Lung (tissue), 12 donors: Measurements from ENCODE around the gene OR52N1. TPM values are rescaled to one million over a fixed set of nuclear protein-coding genes. Genes with fewer than 3 reads are reported as not detected.

Experiments
- ATAC-seq: fragments of 200-7000 bp; cut with Tn5 transposase; one replicate; pipeline ENCODE4 v1.9.1; 2020; ENCODE audit warnings: moderate number of reproducible peaks; ENCODE audit not compliant: insufficient read depth, low FRiP score
- DNase-seq, 3 donors: peaks; one replicate each; pipeline ENCODE4 v3.0.0-alpha.2; 2013 to 2017
- H3K27ac ChIP-seq, 2 donors: one replicate each; pipeline ENCODE4 v1.5.1; 2013; ENCODE audit warnings: mild to moderate bottlenecking in 2 of 2, moderate library complexity in 2 of 2, control low read depth in 1 of 2, inconsistent platforms in 1 of 2, low read depth in 1 of 2, low read length in 1 of 2
- H3K27me3 ChIP-seq, 3 donors: one replicate each; pipeline ENCODE4 v1.5.1; 2013; ENCODE audit warnings: low read length in 2 of 3; ENCODE audit not compliant: control insufficient read depth in 3 of 3, insufficient read depth in 3 of 3
- H3K36me3 ChIP-seq, 4 donors: one replicate each; pipeline ENCODE4 v1.5.1; 2013; ENCODE audit warnings: low read length in 4 of 4, mild to moderate bottlenecking in 1 of 4, moderate library complexity in 1 of 4; ENCODE audit not compliant: control insufficient read depth in 4 of 4, insufficient read depth in 4 of 4
- H3K4me1 ChIP-seq, 5 donors: one replicate each; pipeline ENCODE4 v1.5.1; 2013; ENCODE audit warnings: low read length in 5 of 5, mild to moderate bottlenecking in 2 of 5, moderate library complexity in 1 of 5; ENCODE audit not compliant: control insufficient read depth in 5 of 5, insufficient read depth in 5 of 5
- H3K4me3 ChIP-seq: one replicate; pipeline ENCODE4 v1.5.1; 2013; ENCODE audit warnings: mild to moderate bottlenecking, control low read depth, moderate library complexity
- H3K9ac ChIP-seq, 2 donors: one replicate each; pipeline ENCODE4 v1.5.1; 2013; ENCODE audit warnings: low read length in 2 of 2, control low read depth in 1 of 2; ENCODE audit not compliant: insufficient read depth in 1 of 2
- H3K9me3 ChIP-seq, 4 donors: one replicate each; pipeline ENCODE4 v1.5.1; 2013; ENCODE audit warnings: low read length in 3 of 4, mild to moderate bottlenecking in 1 of 4, moderate library complexity in 1 of 4; ENCODE audit not compliant: control insufficient read depth in 4 of 4, insufficient read depth in 3 of 4
- WGBS, 2 donors: extraction: QIAGEN DNeasy Blood & Tissue Kit; methylation state at CpG; one replicate each; pipeline ENCODE4 v1.1.7; 2013; 5-methylcytosine and 5-hydroxymethylcytosine counted together
- polyA plus RNA-seq, 2 donors: library from polyadenylated mRNA; stranded (reverse); fragments of 200-250 nt; gene quantifications; one replicate each; pipeline ENCODE4 v1.2.1, GENCODE V29; 2013
- total RNA-seq, 2 donors: library from RNA; depleted of rRNA in 1 of 2; stranded (reverse); fragments of >200 nt in 1 of 2; gene quantifications; one replicate each; pipeline ENCODE4 v1.2.1, GENCODE V29; 2014 to 2021
- TF ChIP-seq, protein P1 (sequence below): IDR thresholded peaks from 2 replicates; pipeline ENCODE4 v1.5.1; 2012; ENCODE audit warnings: mild to moderate bottlenecking; ENCODE audit errors: control extremely low read depth, extremely low read depth
- donor health status: control.
- donor health status: control.
- donor health status: Bipolar disorder and iron deficiency.
- donor health status: healthy.
- donor health status: DM: yes; HTN: yes; CAD: no.

OR52N1 gene
- total and polyA plus RNA-seq, 4 donors, result not detected

DNA sequence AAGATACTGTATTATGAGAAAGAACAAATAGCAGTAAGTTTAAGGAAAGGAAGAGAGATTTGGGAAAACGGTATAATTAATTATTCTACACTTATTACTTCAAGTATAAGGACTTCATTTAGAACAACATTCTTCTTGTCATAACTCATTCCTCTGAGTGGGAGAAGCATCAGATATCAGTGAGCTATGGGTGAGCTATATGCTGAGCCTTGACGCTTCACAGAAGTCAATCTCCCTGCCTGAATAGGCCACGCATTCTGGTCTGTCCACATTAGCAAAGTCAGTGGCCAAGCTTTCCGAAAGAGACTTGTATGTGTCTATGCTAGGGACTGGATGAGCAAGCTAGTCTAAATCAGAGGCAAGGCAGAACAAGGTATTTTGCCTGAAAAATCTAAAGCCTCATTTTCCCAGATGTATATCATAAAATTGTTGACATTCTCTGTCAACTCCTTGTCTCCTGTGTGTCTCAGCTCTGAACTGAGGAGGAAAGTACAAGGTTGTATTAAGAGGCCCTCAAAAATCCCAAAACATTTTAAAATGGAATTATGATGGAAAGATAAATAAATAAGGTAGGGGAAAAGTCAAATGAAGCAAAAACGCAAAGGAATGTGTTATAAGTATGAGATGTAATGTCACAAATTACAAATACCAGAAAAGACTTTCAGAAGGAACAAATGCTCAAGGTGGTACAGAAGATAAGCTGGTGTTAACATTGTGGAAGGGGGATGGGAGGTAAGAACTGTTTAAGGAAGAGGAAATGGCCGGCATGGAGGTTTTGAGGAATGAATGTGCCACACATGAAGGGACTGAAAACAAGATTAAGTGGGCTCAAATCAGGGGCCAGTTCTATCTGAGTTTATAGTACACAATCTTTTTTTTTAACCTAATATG is 19.1 kb upstream of the OR52N1 start:
- peaks cover 0 to 5% (median 0%) of the 10 kb centered on the region in 5 donors for H3K4me1 ChIP-seq
- WGBS, 2 donors, result 71 to 76% methylated on average over 6 of the region's 6 CpGs
- ATAC-seq, result no peak
- no peak overlapping the region for H3K4me3 ChIP-seq
- no peak overlapping the region for H3K27ac ChIP-seq
- no peaks in the 10 kb centered on the region for H3K27me3 ChIP-seq
- no peak for DNase-seq
- TF ChIP-seq, protein P1, sequence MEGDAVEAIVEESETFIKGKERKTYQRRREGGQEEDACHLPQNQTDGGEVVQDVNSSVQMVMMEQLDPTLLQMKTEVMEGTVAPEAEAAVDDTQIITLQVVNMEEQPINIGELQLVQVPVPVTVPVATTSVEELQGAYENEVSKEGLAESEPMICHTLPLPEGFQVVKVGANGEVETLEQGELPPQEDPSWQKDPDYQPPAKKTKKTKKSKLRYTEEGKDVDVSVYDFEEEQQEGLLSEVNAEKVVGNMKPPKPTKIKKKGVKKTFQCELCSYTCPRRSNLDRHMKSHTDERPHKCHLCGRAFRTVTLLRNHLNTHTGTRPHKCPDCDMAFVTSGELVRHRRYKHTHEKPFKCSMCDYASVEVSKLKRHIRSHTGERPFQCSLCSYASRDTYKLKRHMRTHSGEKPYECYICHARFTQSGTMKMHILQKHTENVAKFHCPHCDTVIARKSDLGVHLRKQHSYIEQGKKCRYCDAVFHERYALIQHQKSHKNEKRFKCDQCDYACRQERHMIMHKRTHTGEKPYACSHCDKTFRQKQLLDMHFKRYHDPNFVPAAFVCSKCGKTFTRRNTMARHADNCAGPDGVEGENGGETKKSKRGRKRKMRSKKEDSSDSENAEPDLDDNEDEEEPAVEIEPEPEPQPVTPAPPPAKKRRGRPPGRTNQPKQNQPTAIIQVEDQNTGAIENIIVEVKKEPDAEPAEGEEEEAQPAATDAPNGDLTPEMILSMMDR, result no peak
- H3K9me3 ChIP-seq, result peaks cover 0 to 3% (median under 1%) of the 10 kb centered on the region in 4 donors
- H3K36me3 ChIP-seq, result no peaks in the 10 kb centered on the region
- no peak overlapping the region for H3K9ac ChIP-seq

DNA sequence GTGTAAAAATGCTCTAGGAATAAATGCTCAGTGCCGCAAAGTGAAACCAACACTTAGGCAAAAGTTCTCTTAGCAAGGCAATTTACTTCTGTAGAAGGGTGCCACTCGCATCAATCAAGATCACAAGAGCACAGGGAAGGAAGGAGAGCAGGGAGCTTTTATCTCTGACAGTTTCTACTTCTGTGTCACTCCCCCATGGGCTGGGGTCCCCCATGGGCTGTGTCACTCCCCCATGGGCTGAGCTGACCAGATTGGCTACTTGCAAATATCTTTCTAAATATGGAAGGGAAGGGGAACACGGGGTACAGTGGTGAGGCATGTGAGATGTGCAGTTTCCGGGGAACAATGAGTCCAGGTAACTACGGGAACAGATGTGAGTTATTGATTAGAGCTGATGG is 18.1 kb upstream of the OR52N1 start:
- Histone ChIP-seq H3K4me1 (peaks cover 0 to 5% (median 0%) of the 10 kb centered on the region in 5 donors), H3K36me3 (no peaks in the 10 kb centered on the region), H3K4me3 (peak overlapping the region; percentile 58), H3K9me3 (peaks cover 0 to 3% (median 0%) of the 10 kb centered on the region in 4 donors), H3K27ac (no peak overlapping the region), H3K27me3 (no peaks in the 10 kb centered on the region), H3K9ac (peak overlapping the region; percentile 64 to 70)
- 19 to 32% methylated on average over 5 of the region's 5 CpGs for WGBS, 2 donors
- TF ChIP-seq, protein P1, result no peak
- DNase-seq (no peak), ATAC-seq (no peak)

GRCh38 chr11:5808500-5809121 is 17.5 kb upstream of the OR52N1 start, which contains the start of gene OR52N2:
OR52N2 (plus strand) TSS chr11:5808924; CDS start chr11:5820336, 11,412 bp downstream.
- H3K36me3 ChIP-seq, result no peaks in the 10 kb centered on the region
- 7 to 15% methylated on average over 24 of the region's 24 CpGs for WGBS, 2 donors
- peak; percentile 79 to 86 (median 80) for DNase-seq
- TF ChIP-seq, protein P1, result peak; percentile 82
- peak; percentile 95 for ATAC-seq
- H3K27ac ChIP-seq, result no peak within 1 kb of the TSS
- H3K9ac ChIP-seq, result peak within 1 kb of the TSS; percentile 64 to 70
- H3K27me3 ChIP-seq, result no peaks in the 10 kb centered on the region
- H3K4me3 ChIP-seq, result peak within 1 kb of the TSS; percentile 58
- H3K4me1 ChIP-seq, result peaks cover 0 to 5% (median 0%) of the 10 kb centered on the region in 5 donors
- peaks cover 0 to 4% (median 0%) of the 10 kb centered on the region in 4 donors for H3K9me3 ChIP-seq
